Thymus (tissue), 2 donors: ENCODE measurements around the gene WNT16. TPM values are rescaled to one million over a fixed set of nuclear protein-coding genes. Genes with fewer than 3 reads are reported as not detected.

Experiments used
- polyA plus RNA-seq: library from polyadenylated mRNA; stranded (reverse); fragments of 200-250 nt; gene quantifications from one replicate; pipeline ENCODE4 v1.2.3, GENCODE V29; 2013
- total RNA-seq: library from RNA; stranded (reverse); fragments of 120-200 nt; gene quantifications from one replicate; pipeline ENCODE4 v1.2.4, GENCODE V29; 2013
- donor health status: healthy.

Gene WNT16
- total and polyA plus RNA-seq, 2 donors: 0.05 to 0.30 TPM

Other genes with a start within 250 kb of the WNT16 start
- 10.3 TPM for gene FAM3C, start 67.3 kb downstream of the WNT16 start, total RNA-seq
- gene FAM3C, start 67.3 kb downstream of the WNT16 start, polyA plus RNA-seq: 35.1 TPM